Right lobe of liver (tissue), 4 donors: Measurements from ENCODE around the gene RASGRF2.

ENCODE experiments used
- CTCF ChIP-seq, 4 donors: fragments of 200-600 bp in 3 of 4; fragments of 450-650 bp in 1 of 4; IDR thresholded peaks; one replicate each; pipeline versions ENCODE4 v1.5.1 to v1.8.0; 2016 to 2022; ENCODE audit warnings: antibody characterized with exemption in 4 of 4, mild to moderate bottlenecking in 2 of 4
- POLR2A ChIP-seq: fragments of 450-650 bp; IDR thresholded peaks from one replicate; pipeline ENCODE4 v1.6.1; 2017; ENCODE audit warnings: antibody characterized with exemption, mild to moderate bottlenecking
- donor health status: DM: no; HTN: no; CAD: no.
- donor health status: DM: no; HTN: no; CAD: no.
- donor health status: DM: no; HTN: yes; CAD: no.

- no peak for TF ChIP-seq CTCF (IDR thresholded peaks at IDR 0.05)
- no peak for TF ChIP-seq POLR2A
Observed at GRCh38 chr5:80956272-80956671, 3.9 kb upstream of the RASGRF2 start.
